HUES6 (cell line): ENCODE measurements around the gene DDX39B.
"Not testable (repeated sequence)": the region's sequence is repeated elsewhere in the genome, so short reads cannot be mapped to it uniquely, and the experiment has no call there.

ENCODE experiments used
- H3K27ac ChIP-seq: 2 replicates; pipeline ENCODE4 v1.7.0; 2013; ENCODE audit warnings: low read depth, mild to moderate bottlenecking, low read length, inconsistent platforms
- H3K27me3 ChIP-seq: 2 replicates; pipeline ENCODE4 v1.6.1; 2013; ENCODE audit warnings: low read length; ENCODE audit not compliant: control insufficient read depth, insufficient read depth
- H3K36me3 ChIP-seq: 2 replicates; pipeline ENCODE4 v1.6.1; 2013; ENCODE audit warnings: low read length; ENCODE audit not compliant: control insufficient read depth, insufficient read depth
- H3K4me1 ChIP-seq: 2 replicates; pipeline ENCODE4 v1.6.1; 2013; ENCODE audit warnings: low read length; ENCODE audit not compliant: control insufficient read depth, insufficient read depth
- H3K4me3 ChIP-seq: 2 replicates; pipeline ENCODE4 v1.5.1; 2013; ENCODE audit warnings: low read depth, low read length
- H3K9ac ChIP-seq: one replicate; pipeline ENCODE4 v1.6.1; 2013; ENCODE audit warnings: mild to moderate bottlenecking, low read length
- H3K9me3 ChIP-seq: 2 replicates; pipeline ENCODE4 v1.6.1; 2013; ENCODE audit warnings: low read depth, low read length; ENCODE audit not compliant: control insufficient read depth, insufficient read depth

The DDX39B gene

GRCh38 chr6:31493550-31493874 lies 48.3 kb downstream of the DDX39B start:
- H3K36me3 ChIP-seq, H3K27ac ChIP-seq, H3K9ac ChIP-seq, H3K9me3 ChIP-seq: not testable (repeated sequence)
- Histone ChIP-seq H3K4me1 (peaks cover 21% of the 10 kb centered on the region; the same call in 1 of the 2 replicates), H3K4me3 (peak overlapping the region; percentile 71), H3K27me3 (peaks cover 32% of the 10 kb centered on the region)

GRCh38 chr6:31490115-31490873 lies 51.5 kb downstream of the DDX39B start:
- H3K36me3 ChIP-seq: no peaks in the 10 kb centered on the region
- H3K27ac ChIP-seq: no peak overlapping the region
- peaks cover 11% of the 10 kb centered on the region; the same call in 1 of the 2 replicates for H3K4me1 ChIP-seq
- peaks cover 7% of the 10 kb centered on the region for H3K27me3 ChIP-seq
- H3K9ac ChIP-seq: no peak overlapping the region
- no peak overlapping the region for H3K4me3 ChIP-seq
- H3K9me3 ChIP-seq: no peaks in the 10 kb centered on the region

- H3K9me3 ChIP-seq: no peaks in the 10 kb centered on the region
- H3K36me3 ChIP-seq: no peaks in the 10 kb centered on the region
- no peak overlapping the region for H3K9ac ChIP-seq
- H3K27me3 ChIP-seq: peaks cover under 1% of the 10 kb centered on the region; the same call in 1 of the 2 replicates
- no peak overlapping the region for H3K27ac ChIP-seq
- no peak overlapping the region for H3K4me3 ChIP-seq
- peaks cover 11% of the 10 kb centered on the region; the same call in 1 of the 2 replicates for H3K4me1 ChIP-seq
Observed at GRCh38 chr6:31489086-31489485, 52.7 kb downstream of the DDX39B start.

- not testable (repeated sequence) for H3K4me3 ChIP-seq, H3K36me3 ChIP-seq, H3K27me3 ChIP-seq, H3K9ac ChIP-seq, H3K27ac ChIP-seq, H3K9me3 ChIP-seq
- H3K4me1 ChIP-seq: peaks cover 11% of the 10 kb centered on the region; the same call in 1 of the 2 replicates
Observed at GRCh38 chr6:31487674-31488073, 54.1 kb downstream of the DDX39B start.

GRCh38 chr6:31486065-31486837 lies 55.6 kb downstream of the DDX39B start:
- H3K27me3 ChIP-seq, H3K4me3 ChIP-seq, H3K36me3 ChIP-seq, H3K9me3 ChIP-seq, H3K27ac ChIP-seq, H3K9ac ChIP-seq: not testable (repeated sequence)
- peaks cover 11% of the 10 kb centered on the region; the same call in 1 of the 2 replicates for H3K4me1 ChIP-seq

- Histone ChIP-seq H3K4me3 (no peak overlapping the region), H3K27ac (no peak overlapping the region), H3K4me1 (0 out of 2 replicates have a peak, but pooled peaks cover under 1% of the 10 kb centered on the region), H3K9ac (no peak overlapping the region), H3K9me3 (no peaks in the 10 kb centered on the region), H3K27me3 (no peaks in the 10 kb centered on the region), H3K36me3 (no peaks in the 10 kb centered on the region)
Observed at GRCh38 chr6:31485055-31485454, 56.7 kb downstream of the DDX39B start.

- Histone ChIP-seq H3K27ac (no peak overlapping the region), H3K4me1 (no peaks in the 10 kb centered on the region), H3K4me3 (no peak overlapping the region), H3K36me3 (no peaks in the 10 kb centered on the region), H3K9ac (no peak overlapping the region), H3K27me3 (0 out of 2 replicates have a peak, but pooled peaks cover 1% of the 10 kb centered on the region), H3K9me3 (no peaks in the 10 kb centered on the region)
Observed at GRCh38 chr6:31483392-31483791, 58.4 kb downstream of the DDX39B start.

- Histone ChIP-seq H3K4me1 (peaks cover 3% of the 10 kb centered on the region; the same call in 1 of the 2 replicates), H3K36me3 (no peaks in the 10 kb centered on the region), H3K27ac (no peak overlapping the region), H3K9me3 (no peaks in the 10 kb centered on the region), H3K27me3 (0 out of 2 replicates have a peak, but pooled peaks cover 2% of the 10 kb centered on the region), H3K9ac (no peak overlapping the region), H3K4me3 (no peak overlapping the region)
Observed at GRCh38 chr6:31480574-31480973, 61.2 kb downstream of the DDX39B start.
